Heart right ventricle (tissue), 16 donors: ENCODE measurements around the gene ACTN3. TPM values are rescaled to one million over a fixed set of nuclear protein-coding genes. Genes with fewer than 3 reads are reported as not detected.

Experiments
- ATAC-seq, 8 donors: fragments of 200-7000 bp; cut with Tn5 transposase; one replicate each; pipeline ENCODE4 v1.9.1; 2020; ENCODE audit warnings: mild to moderate bottlenecking in 8 of 8, moderate library complexity in 8 of 8, moderate number of reproducible peaks in 1 of 8
- DNase-seq, 2 donors: peaks; one replicate each; pipeline ENCODE4 v3.0.0-alpha.2; 2020
- H3K27ac ChIP-seq, 10 donors: fragments of 200-600 bp; sonication (generic) in 2 of 10; one replicate each; pipeline versions ENCODE4 v1.5.0 to v1.8.0; 2020 to 2022; ENCODE audit warnings: mild to moderate bottlenecking in 3 of 10
- H3K27me3 ChIP-seq, 7 donors: fragments of 200-600 bp; one replicate each; pipeline ENCODE4 v1.8.0; 2021 to 2022; ENCODE audit warnings: mild to moderate bottlenecking in 2 of 7
- H3K36me3 ChIP-seq, 9 donors: fragments of 200-600 bp; sonication (generic) in 1 of 9; one replicate each; pipeline versions ENCODE4 v1.5.0 to v1.8.0; 2020 to 2022; ENCODE audit warnings: mild to moderate bottlenecking in 2 of 9
- H3K4me1 ChIP-seq, 9 donors: fragments of 200-600 bp; sonication (generic) in 1 of 9; one replicate each; pipeline versions ENCODE4 v1.5.0 to v1.8.0; 2020 to 2022; ENCODE audit warnings: mild to moderate bottlenecking in 4 of 9
- H3K4me3 ChIP-seq, 10 donors: fragments of 200-600 bp; sonication (generic) in 2 of 10; one replicate each; pipeline versions ENCODE4 v1.5.0 to v1.8.0; 2020 to 2022; ENCODE audit warnings: mild to moderate bottlenecking in 7 of 10, moderate library complexity in 2 of 10
- H3K9me3 ChIP-seq, 11 donors: fragments of 200-600 bp in 10 of 11; sonication (generic) in 2 of 11; one replicate each; pipeline versions ENCODE4 v1.5.0 to v1.8.0; 2013 to 2022; ENCODE audit warnings: mild to moderate bottlenecking in 2 of 11, control low read depth in 1 of 11, moderate library complexity in 1 of 11
- WGBS, 2 donors: extraction: QIAGEN DNeasy Blood & Tissue Kit; methylation state at CpG; one replicate each; pipeline ENCODE4 v1.1.7; 2013; ENCODE audit warnings: inconsistent platforms in 1 of 2; 5-methylcytosine and 5-hydroxymethylcytosine counted together
- intact Hi-C, 10 donors: fragments of 100-400 bp; cut with DNase I; formaldehyde crosslinking; loops; one replicate each; pipeline versions ENCODE4 v1.11.1 to v1.14.2; 2022
- polyA plus RNA-seq, 2 donors: library from polyadenylated mRNA; stranded (reverse); fragments of 200-250 nt; gene quantifications; one replicate each; pipeline ENCODE4 v1.2.3, GENCODE V29; 2013
- total RNA-seq, 10 donors: library from RNA; stranded (reverse); fragmentation: NEBNext Ultra II Directional in 3 of 10; extraction: Animal tissue kit (Norgen Biotek cat#: 25700) in 3 of 10; gene quantifications; one replicate each; pipeline versions ENCODE4 v1.2.1 to v1.2.4, GENCODE V29; 2021 to 2023
- TF ChIP-seq, protein P1 (sequence below), 9 donors: fragments of 200-600 bp; sonication (generic) in 2 of 9; IDR thresholded peaks; one replicate each; pipeline versions ENCODE4 v1.5.0 to v1.8.0; 2021 to 2022; ENCODE audit warnings: antibody characterized with exemption in 9 of 9, mild to moderate bottlenecking in 5 of 9, moderate library complexity in 1 of 9
- donor health status: Arrhythmogenic right ventricular cardiomyopathy.
- donor health status: ischemic (EF 13 %, LVEDD 7.1; RV severe dilation, severe dysfunction).
- donor health status: healthy with polysubstance abuse.
- donor health status: DM: no; HTN: yes; CAD: no.
- donor health status: DM: no; HTN: no; CAD: no.
- donor health status: ischemic (EF 25% LVEDD 6.9; RV normal size, moderate dysfunction).
- donor health status: ischemic (EF 25% LVEDD 5.7; RV mildly dilated, moderate dysfunction).
- donor health status: healthy.
- donor health status: DM: yes; HTN: yes; CAD: no.
- donor health status: Ischemic cardiomyopathy.
- donor health status: ischemic (EF 35%, LVEDD 5.7; RV mildly dilated, moderate dysfunction).
- donor health status: nonischemic (EF 11% LVEDD 7.7; RV severe dilation, severe dysfunction).
- donor health status: DM: yes; HTN: yes; CAD: no.
- donor health status: PGD.
- donor health status: ischemic (EF 29% LVEDD 5.4; RV normal size, mild dysfunction).
- donor health status: nonischemic (EF 23%, LVEDD 6.1; RV moderate dilation, normal function).

Gene ACTN3
- total and polyA plus RNA-seq, 12 donors: 0.03 to 0.24 TPM; not detected in 10

DNA sequence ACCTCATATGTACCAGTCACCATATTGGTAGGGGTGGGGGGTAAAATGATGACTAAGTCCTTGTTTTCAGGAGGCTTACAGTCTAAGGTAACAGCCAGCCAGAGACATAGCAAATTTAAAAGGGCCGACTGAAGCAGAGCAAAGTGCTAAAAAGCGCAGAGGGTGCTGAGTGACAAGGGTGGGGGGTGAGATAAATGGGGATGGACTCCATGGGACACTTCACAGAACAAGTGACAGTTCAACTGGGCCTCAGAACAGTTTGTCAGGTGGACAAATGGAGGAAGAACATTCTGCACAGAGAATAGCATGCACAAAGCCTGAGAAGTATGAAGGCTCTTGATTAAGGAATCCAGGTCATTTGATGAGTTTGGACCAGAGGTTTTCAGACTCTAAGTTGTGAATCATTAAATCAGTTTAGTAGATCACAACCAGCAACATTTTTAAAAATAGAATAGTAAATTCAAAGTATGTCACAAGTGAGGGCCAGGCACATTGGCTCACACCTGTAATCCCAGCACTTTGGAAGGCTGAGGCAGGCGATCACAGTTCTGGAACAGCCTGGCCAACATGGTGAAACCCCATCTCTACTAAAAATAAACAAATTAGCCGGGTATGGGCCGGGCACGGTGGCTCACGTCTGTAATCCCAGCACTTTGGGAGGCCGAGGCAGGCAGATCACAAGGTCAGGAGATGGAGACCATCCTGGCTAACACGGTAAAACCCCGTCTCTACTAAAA is 22.2 kb upstream of the ACTN3 start:
- peaks cover 0 to 19% (median 0%) of the 10 kb centered on the region in 9 donors for H3K4me1 ChIP-seq
- 56 to 68% methylated on average over 10 of the region's 10 CpGs for WGBS, 2 donors
- H3K27ac ChIP-seq: peak overlapping the region in 4 of 10 donors; percentile 31 to 51 (median 37)
- peaks cover 0 to 90% (median 18%) of the 10 kb centered on the region in 9 donors for H3K36me3 ChIP-seq
- intact Hi-C loops: no loop called here
- TF ChIP-seq, protein P1, sequence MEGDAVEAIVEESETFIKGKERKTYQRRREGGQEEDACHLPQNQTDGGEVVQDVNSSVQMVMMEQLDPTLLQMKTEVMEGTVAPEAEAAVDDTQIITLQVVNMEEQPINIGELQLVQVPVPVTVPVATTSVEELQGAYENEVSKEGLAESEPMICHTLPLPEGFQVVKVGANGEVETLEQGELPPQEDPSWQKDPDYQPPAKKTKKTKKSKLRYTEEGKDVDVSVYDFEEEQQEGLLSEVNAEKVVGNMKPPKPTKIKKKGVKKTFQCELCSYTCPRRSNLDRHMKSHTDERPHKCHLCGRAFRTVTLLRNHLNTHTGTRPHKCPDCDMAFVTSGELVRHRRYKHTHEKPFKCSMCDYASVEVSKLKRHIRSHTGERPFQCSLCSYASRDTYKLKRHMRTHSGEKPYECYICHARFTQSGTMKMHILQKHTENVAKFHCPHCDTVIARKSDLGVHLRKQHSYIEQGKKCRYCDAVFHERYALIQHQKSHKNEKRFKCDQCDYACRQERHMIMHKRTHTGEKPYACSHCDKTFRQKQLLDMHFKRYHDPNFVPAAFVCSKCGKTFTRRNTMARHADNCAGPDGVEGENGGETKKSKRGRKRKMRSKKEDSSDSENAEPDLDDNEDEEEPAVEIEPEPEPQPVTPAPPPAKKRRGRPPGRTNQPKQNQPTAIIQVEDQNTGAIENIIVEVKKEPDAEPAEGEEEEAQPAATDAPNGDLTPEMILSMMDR (IDR thresholded peaks at IDR 0.05): no peak
- H3K9me3 ChIP-seq: no peaks in the 10 kb centered on the region
- peak in 4 of 8 donors; percentile 28 to 45 (median 38) for ATAC-seq
- no peak for DNase-seq
- H3K27me3 ChIP-seq: no peaks in the 10 kb centered on the region
- H3K4me3 ChIP-seq: no peak overlapping the region

DNA sequence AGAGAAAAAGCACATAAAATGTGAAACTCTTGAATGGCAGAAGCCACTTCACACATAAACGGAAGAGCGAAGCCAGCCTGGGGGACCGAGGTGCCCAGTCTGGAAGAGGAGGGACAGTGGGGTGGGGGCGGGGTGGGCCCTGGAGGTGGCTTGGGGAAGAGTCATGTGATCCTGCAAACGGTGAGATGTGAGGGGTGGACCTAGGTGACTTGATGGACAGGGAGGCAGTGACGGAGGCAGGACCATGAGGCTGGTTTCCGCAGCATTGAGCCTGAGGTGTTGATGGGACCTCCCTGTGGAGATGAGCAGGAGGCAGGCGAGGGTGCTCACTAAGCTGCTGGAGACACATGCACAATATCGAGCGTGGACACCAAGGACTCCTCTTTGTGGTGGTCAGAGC is 17.6 kb upstream of the ACTN3 start:
- TF ChIP-seq, protein P1 (IDR thresholded peaks at IDR 0.05): no peak
- intact Hi-C loops: no loop called here
- no peak overlapping the region for H3K27ac ChIP-seq
- WGBS, 2 donors: 77 to 79% methylated on average over 10 of the region's 10 CpGs
- peaks cover 0 to 77% (median 0%) of the 10 kb centered on the region in 9 donors for H3K36me3 ChIP-seq
- ATAC-seq (no peak), DNase-seq (no peak)
- H3K4me1 ChIP-seq: peaks cover 0 to 8% (median 0%) of the 10 kb centered on the region in 9 donors
- no peak overlapping the region for H3K4me3 ChIP-seq
- H3K27me3 ChIP-seq: no peaks in the 10 kb centered on the region
- no peaks in the 10 kb centered on the region for H3K9me3 ChIP-seq

DNA sequence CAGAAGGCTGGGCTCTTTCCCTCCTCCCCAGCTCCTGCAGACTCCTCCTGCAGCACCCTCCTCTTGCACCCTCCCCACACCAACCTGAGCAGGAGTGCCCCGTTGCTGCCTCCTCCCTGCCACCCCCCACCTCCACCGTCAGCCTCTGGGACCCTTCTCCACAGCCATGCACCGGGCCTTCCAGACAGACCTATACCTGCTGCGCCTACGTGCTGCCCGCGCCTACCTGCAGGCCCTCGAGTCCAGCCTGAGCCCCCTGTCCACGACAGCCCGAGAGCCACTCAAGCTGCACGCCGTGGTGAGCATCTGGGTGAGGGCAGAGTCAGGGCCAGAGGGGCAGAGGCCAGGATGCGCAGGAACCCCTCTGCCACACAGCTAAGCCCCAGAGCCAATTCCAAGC is 17.0 kb upstream of the ACTN3 start:
- DNase-seq (no peak), ATAC-seq (peak in 2 of 8 donors; percentile 3 to 11)
- WGBS, 2 donors: 89 to 90% methylated on average over 12 to 13 of the region's 13 CpGs
- TF ChIP-seq, protein P1 (IDR thresholded peaks at IDR 0.05): no peak
- intact Hi-C loops: no loop called here
- H3K27me3 ChIP-seq: no peaks in the 10 kb centered on the region
- H3K4me3 ChIP-seq: no peak overlapping the region
- peaks cover 0 to 74% (median 0%) of the 10 kb centered on the region in 9 donors for H3K36me3 ChIP-seq
- no peaks in the 10 kb centered on the region for H3K9me3 ChIP-seq
- peaks cover 0 to 2% (median 0%) of the 10 kb centered on the region in 9 donors for H3K4me1 ChIP-seq
- H3K27ac ChIP-seq: no peak overlapping the region

DNA sequence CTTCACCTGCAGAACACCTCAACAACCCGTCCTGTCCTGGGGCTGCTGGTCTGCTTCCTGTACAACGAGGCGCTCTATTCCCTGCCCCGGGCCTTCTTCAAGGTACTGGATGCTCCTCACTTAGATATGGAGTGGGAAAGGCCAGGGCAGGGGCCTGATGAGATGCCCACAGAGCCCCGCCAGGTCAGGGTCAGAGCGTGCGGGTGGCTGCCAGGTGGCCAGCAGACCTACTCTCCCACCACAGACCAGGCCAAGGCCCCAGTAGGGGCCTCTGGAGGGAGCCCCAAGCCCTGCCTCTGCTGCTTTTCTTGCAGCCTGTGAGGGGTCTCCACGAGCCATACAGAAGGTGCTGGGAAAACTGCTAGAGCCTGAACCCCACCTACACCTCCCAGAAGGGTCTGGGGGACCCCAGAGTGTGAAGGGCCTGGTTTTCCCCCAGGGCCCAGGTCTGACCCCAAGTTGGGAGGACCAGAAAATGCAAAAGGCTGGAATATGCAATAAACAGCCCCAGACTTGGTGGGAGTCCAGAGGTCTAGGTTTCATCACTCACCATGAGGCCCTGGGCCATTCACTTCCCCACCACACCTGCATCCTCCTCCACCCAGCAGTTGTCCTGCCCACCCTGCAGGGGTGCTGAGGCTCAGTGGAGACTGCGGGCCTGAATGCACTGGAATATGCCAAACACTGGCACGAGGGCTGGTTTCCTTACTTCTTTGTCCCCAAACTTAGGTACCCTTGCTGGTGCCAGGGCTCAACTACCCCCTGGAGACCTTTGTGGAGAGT is 15.6 kb upstream of the ACTN3 start:
- peak in 1 of 8 donors; percentile 39 for ATAC-seq
- WGBS, 2 donors: 87 to 93% methylated on average over 10 of the region's 10 CpGs
- no peak for DNase-seq

More for the DNA sequence above, 15.6 kb upstream of the ACTN3 start:
- intact Hi-C loops: no loop called here
- Histone ChIP-seq H3K4me1 (no peaks in the 10 kb centered on the region), H3K36me3 (peaks cover 0 to 81% (median 0%) of the 10 kb centered on the region in 9 donors), H3K4me3 (no peak overlapping the region), H3K9me3 (no peaks in the 10 kb centered on the region), H3K27me3 (no peaks in the 10 kb centered on the region), H3K27ac (no peak overlapping the region)
- TF ChIP-seq, protein P1 (IDR thresholded peaks at IDR 0.05): no peak
